HCT116 (cell line): ENCODE data around the gene MDM4. TPM values are rescaled to one million over a fixed set of nuclear protein-coding genes. Genes with fewer than 3 reads are reported as not detected.

Source experiments
- ATAC-seq: fragments of 200-7000 bp; cut with Tn5 transposase; 2 replicates; pipeline ENCODE4 v1.9.1; 2020; ENCODE audit warnings: mild to moderate bottlenecking, moderate library complexity
- BruUV-seq: library from RNA; stranded (reverse); fragments of 400-500 nt; replicated peaks from 2 replicates; lab custom pipeline; 2021; lab: Mats Ljungman, UMichigan
- CTCF ChIA-PET: fragments of 300-600 bp; sonication (Branson Sonifier 250); formaldehyde crosslinking; loops from one replicate; lab custom pipeline; 2021; ENCODE audit warnings: antibody characterized with exemption; lab: Charles Lee
- POLR2A ChIA-PET: fragments of 300-600, 350-600 bp; sonication (Branson Sonifier 250); formaldehyde crosslinking; loops from one replicate; lab custom pipeline; 2021; ENCODE audit warnings: antibody characterized with exemption; lab: Charles Lee
- RAD21 ChIA-PET, 2 experiments: fragments of 300-600 bp; sonication (Branson Sonifier 250); formaldehyde crosslinking; loops; one replicate each; lab custom pipeline; 2023; ENCODE audit warnings: low total read pairs in 2 of 2; ENCODE audit not compliant: uncharacterized antibody in 2 of 2, unreplicated experiment in 2 of 2, low non-redundant PET in 1 of 2; lab: Charles Lee
- DNase-seq: peaks from one replicate; pipeline ENCODE4 v3.0.0-alpha.2; 2010; ENCODE audit warnings: low read depth, low spot score
- H2AFZ ChIP-seq: fragments of 200-600 bp; shearing (Covaris generic), sonication (generic); 2 replicates; pipeline ENCODE4 v1.6.1; 2017; ENCODE audit warnings: low read depth, mixed run types, mixed read lengths, antibody characterized with exemption, low read length; ENCODE audit not compliant: poor library complexity, severe bottlenecking
- H3K27ac ChIP-seq: 2 replicates; pipeline ENCODE4 v1.5.1; 2012; ENCODE audit warnings: low read depth, low read length
- H3K27me3 ChIP-seq: fragments of 200-600 bp; sonication (generic); 2 replicates; pipeline ENCODE4 v1.6.1; 2016; ENCODE audit warnings: mixed run types, low read length, mixed read lengths; ENCODE audit not compliant: insufficient read depth
- H3K36me3 ChIP-seq, 2 experiments: fragments of 200-500 bp in 1 of 2; fragments of 200-600 bp in 1 of 2; sonication (Bioruptor generic) in 1 of 2; sonication (generic) in 1 of 2; 2 replicates each; pipeline versions ENCODE4 v1.5.1 to v1.6.1; 2014 to 2016; ENCODE audit warnings: low read length in 2 of 2, inconsistent platforms in 1 of 2, mixed read lengths in 1 of 2, mixed run types in 1 of 2; ENCODE audit not compliant: insufficient read depth in 2 of 2, control insufficient read depth in 1 of 2
- H3K4me1 ChIP-seq, 2 experiments: fragments of 200-600 bp in 1 of 2; sonication (generic) in 1 of 2; 2 replicates each; pipeline versions ENCODE4 v1.5.1 to v1.6.1; 2012 to 2017; ENCODE audit warnings: low read length in 2 of 2, inconsistent platforms in 1 of 2, mild to moderate bottlenecking in 1 of 2, mixed read lengths in 1 of 2, mixed run types in 1 of 2, moderate library complexity in 1 of 2; ENCODE audit not compliant: insufficient read depth in 2 of 2, control insufficient read depth in 1 of 2
- H3K4me2 ChIP-seq: fragments of 200-600 bp; sonication (generic); 2 replicates; pipeline ENCODE4 v1.6.1; 2017; ENCODE audit warnings: mixed run types, low read length, mixed read lengths
- H3K4me3 ChIP-seq, 2 experiments: fragments of 200-600 bp in 1 of 2; sonication (generic) in 1 of 2; replicated peaks in 1 of 2; 2 replicates each; pipeline ENCODE4 v1.5.1; 2011 to 2016; ENCODE audit warnings: low read length in 2 of 2, control low read depth in 1 of 2, low read depth in 1 of 2, mild to moderate bottlenecking in 1 of 2, mixed read lengths in 1 of 2, mixed run types in 1 of 2
- H3K79me2 ChIP-seq: fragments of 200-600 bp; sonication (generic); 2 replicates; pipeline ENCODE4 v1.6.1; 2017; ENCODE audit warnings: mild to moderate bottlenecking, mixed run types, low read length, moderate library complexity, mixed read lengths; ENCODE audit not compliant: insufficient read depth
- H3K9ac ChIP-seq: fragments of 200-600 bp; sonication (generic); 2 replicates; pipeline ENCODE4 v1.6.1; 2016; ENCODE audit warnings: low read length, mixed read lengths
- H3K9me2 ChIP-seq: fragments of 200-600 bp; sonication (generic), shearing (Covaris generic); 2 replicates; pipeline ENCODE4 v1.6.1; 2017; ENCODE audit warnings: mixed run types, mild to moderate bottlenecking, moderate library complexity; ENCODE audit not compliant: insufficient read depth
- H3K9me3 ChIP-seq, 2 experiments: fragments of 200-500 bp in 1 of 2; fragments of 200-600 bp in 1 of 2; sonication (Bioruptor generic) in 1 of 2; sonication (generic) in 1 of 2; 2 replicates each; pipeline ENCODE4 v1.6.1; 2014 to 2017; ENCODE audit warnings: low read length in 2 of 2, mixed read lengths in 2 of 2, inconsistent platforms in 1 of 2, low read depth in 1 of 2, mild to moderate bottlenecking in 1 of 2, mixed run types in 1 of 2, moderate library complexity in 1 of 2; ENCODE audit not compliant: control insufficient read depth in 1 of 2, insufficient read depth in 1 of 2
- H4K20me1 ChIP-seq: fragments of 200-600 bp; sonication (generic), shearing (Covaris generic); 2 replicates; pipeline ENCODE4 v1.6.1; 2017; ENCODE audit warnings: mixed run types, mild to moderate bottlenecking, moderate library complexity; ENCODE audit not compliant: insufficient read depth
- JUND ChIP-seq: IDR thresholded peaks from 2 replicates; pipeline ENCODE4 v1.6.1; 2012
- POLR2A ChIP-seq: IDR thresholded peaks from 2 replicates; pipeline ENCODE4 v1.7.0; 2011; ENCODE audit warnings: borderline replicate concordance; ENCODE audit not compliant: insufficient read depth, insufficient read length; ENCODE audit errors: extremely low read depth
- POLR2AphosphoS5 ChIP-seq: IDR thresholded peaks from 2 replicates; pipeline ENCODE4 v1.6.1; 2011; ENCODE audit warnings: mild to moderate bottlenecking, low read depth, low read length, moderate library complexity
- REST ChIP-seq: IDR thresholded peaks from 2 replicates; pipeline ENCODE4 v1.6.1; 2012; ENCODE audit warnings: low read depth
- SRF ChIP-seq: IDR thresholded peaks from 2 replicates; pipeline ENCODE4 v1.6.1; 2012; ENCODE audit warnings: low read depth
- YY1 ChIP-seq: IDR thresholded peaks from 2 replicates; pipeline ENCODE4 v1.6.1; 2011; ENCODE audit warnings: low read length, low read depth, moderate library complexity, mild to moderate bottlenecking; ENCODE audit not compliant: insufficient replicate concordance; ENCODE audit errors: extremely low read depth
- intact Hi-C: fragments of 100-400 bp; cut with micrococcal nuclease; formaldehyde crosslinking; loops from 2 replicates; pipeline ENCODE4 v1.10.0; 2022
- total RNA-seq: library from RNA; stranded (reverse); gene quantifications from one replicate; pipeline ENCODE4 v1.2.1, GENCODE V29; 2021; ENCODE audit not compliant: unreplicated experiment

Gene MDM4
- total RNA-seq, 1 experiment from 2014 or later = 79.5 TPM

DNA sequence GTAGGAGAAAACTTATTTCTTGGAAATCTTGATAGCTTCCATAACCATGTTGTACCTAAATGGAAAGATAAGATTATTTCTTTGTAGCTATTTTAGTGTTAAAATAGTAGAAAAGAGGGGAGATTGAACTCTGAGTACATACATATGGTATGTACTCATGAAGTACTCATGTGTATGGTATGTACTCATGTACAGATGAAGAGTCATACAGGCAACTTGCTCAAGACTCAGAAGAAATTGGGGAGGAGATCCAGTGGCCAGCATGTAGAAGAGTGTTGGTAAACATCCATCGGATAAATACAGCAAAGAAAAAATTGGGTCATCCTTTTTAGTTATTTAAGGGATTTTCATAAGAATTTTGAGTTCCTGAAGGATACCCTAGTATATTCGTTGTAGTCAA lies 29.0 kb downstream of the MDM4 start:
- H4K20me1 ChIP-seq = no peaks in the 10 kb centered on the region
- H3K79me2 ChIP-seq = no peaks in the 10 kb centered on the region
- H3K27ac ChIP-seq = no peak overlapping the region
- no peak for DNase-seq
- no peaks in the 10 kb centered on the region for H3K9me2 ChIP-seq
- no peak for TF ChIP-seq POLR2AphosphoS5
- ATAC-seq = no peak
- H3K27me3 ChIP-seq = no peaks in the 10 kb centered on the region
- no peaks in the 10 kb centered on the region for H3K4me1 ChIP-seq
- ChIA-PET RAD21 (no interaction called here), POLR2A (no interaction called here), CTCF (interaction anchor here (1.5 kb wide), 1 partner anchor 262 kb away, joined by 5 read pairs; no protein-coding TSS in a partner anchor)
- no peaks in the 10 kb centered on the region for H3K9me3 ChIP-seq
- peaks cover 52 to 70% of the 10 kb centered on the region in 2 experiments for H3K36me3 ChIP-seq
- intact Hi-C loops = no loop called here
- H3K4me3 ChIP-seq = no peak overlapping the region
- no peak overlapping the region for H3K9ac ChIP-seq
- BruUV-seq = no TSS peak
- H2AFZ ChIP-seq = no peak overlapping the region
- H3K4me2 ChIP-seq = no peak overlapping the region

- ChIA-PET POLR2A (no interaction called here), RAD21 (no interaction called here)
- no TSS peak for BruUV-seq
These were observed 29.7 kb downstream of the MDM4 start for GRCh38 chr1:204545881-204546280.

More at GRCh38 chr1:204545881-204546280, 29.7 kb downstream of the MDM4 start:
- intact Hi-C loops = no loop called here
- Histone ChIP-seq H3K4me1 (no peaks in the 10 kb centered on the region), H3K4me2 (no peak overlapping the region), H3K27me3 (no peaks in the 10 kb centered on the region), H3K9me2 (no peaks in the 10 kb centered on the region), H3K9me3 (no peaks in the 10 kb centered on the region), H3K79me2 (no peaks in the 10 kb centered on the region), H3K27ac (no peak overlapping the region), H4K20me1 (no peaks in the 10 kb centered on the region), H3K4me3 (no peak overlapping the region), H3K9ac (no peak overlapping the region), H2AFZ (no peak overlapping the region), H3K36me3 (peaks cover 54 to 77% of the 10 kb centered on the region in 2 experiments)
- TF ChIP-seq SRF (no peak), POLR2A (no peak), REST (no peak), JUND (no peak), YY1 (no peak)
- CTCF ChIA-PET = interaction anchor here (1.5 kb wide), 1 partner anchor 261 kb away, joined by 5 read pairs; no protein-coding TSS in a partner anchor
- ATAC-seq = no peak
- DNase-seq = no peak
